Body of pancreas (tissue), 4 donors: ENCODE results near the gene C5AR2. TPM values are rescaled to one million over a fixed set of nuclear protein-coding genes. Genes with fewer than 3 reads are reported as not detected.

Experiments used
- ATAC-seq: fragments of 150-250 bp; one replicate; pipeline ENCODE4 v1.9.1; 2016
- DNase-seq, 4 donors: peaks; one replicate each; pipeline ENCODE4 v3.0.0-alpha.2; 2019
- H3K27ac ChIP-seq, 4 donors: fragments of 200-600 bp; sonication (generic); 1 replicate in 3 of 4; 2 replicates in 1 of 4; pipeline versions ENCODE4 v1.5.1 to v1.6.1; 2016 to 2019; ENCODE audit warnings: mild to moderate bottlenecking in 1 of 4, mixed read lengths in 1 of 4, moderate library complexity in 1 of 4
- H3K27me3 ChIP-seq, 2 donors: fragments of 200-600 bp; sonication (generic); one replicate each; pipeline ENCODE4 v1.6.0; 2016; ENCODE audit warnings: mild to moderate bottlenecking in 1 of 2
- H3K36me3 ChIP-seq, 2 donors: fragments of 200-600 bp; sonication (generic); replicated peaks in 1 of 2; 2 replicates each; pipeline ENCODE4 v1.5.1; 2016; ENCODE audit warnings: low read depth in 2 of 2; ENCODE audit not compliant: insufficient read depth in 1 of 2
- H3K4me1 ChIP-seq: fragments of 200-600 bp; sonication (generic); one replicate; pipeline ENCODE4 v1.6.0; 2016
- H3K4me3 ChIP-seq, 2 donors: fragments of 200-600 bp; sonication (generic); 1 replicate in 1 of 2; 2 replicates in 1 of 2; pipeline ENCODE4 v1.5.1; 2016 to 2019
- H3K9me3 ChIP-seq, 3 donors: fragments of 200-600 bp; sonication (generic); 1 replicate in 2 of 3; 2 replicates in 1 of 3; pipeline ENCODE4 v1.5.1; 2016
- POLR2A ChIP-seq, 3 donors: fragments of 450-650 bp; IDR thresholded peaks; one replicate each; pipeline ENCODE4 v1.6.1; 2016; ENCODE audit warnings: antibody characterized with exemption in 3 of 3, mild to moderate bottlenecking in 2 of 3
- WGBS, 2 donors: methylation state at CpG; one replicate each; pipeline ENCODE4 v1.1.5; 2017; 5-methylcytosine and 5-hydroxymethylcytosine counted together
- intact Hi-C: fragments of 100-400 bp; cut with DNase I; formaldehyde crosslinking; loops from one replicate; pipeline ENCODE4 v1.15.1; 2023
- total RNA-seq, 2 donors: library from RNA; depleted of rRNA; stranded (reverse); fragments of >200 nt; gene quantifications; one replicate each; pipeline ENCODE4 v1.1.0, GENCODE V29; 2016
- TF ChIP-seq, protein P1 (sequence below), 7 experiments: fragments of 450-650 bp in 4 of 7; fragments of 200-600 bp in 3 of 7; sonication (generic) in 3 of 7; IDR thresholded peaks; one replicate each; pipeline ENCODE4 v1.5.1; 2016 to 2019; ENCODE audit warnings: antibody characterized with exemption in 7 of 7

C5AR2 gene
- total RNA-seq, 2 donors from 2014 or later = 0.52 TPM; not detected in 1

- no peaks in the 10 kb centered on the region for H3K27me3 ChIP-seq
- intact Hi-C loops = no loop called here
- H3K9me3 ChIP-seq = no peaks in the 10 kb centered on the region
- TF ChIP-seq, protein P1, sequence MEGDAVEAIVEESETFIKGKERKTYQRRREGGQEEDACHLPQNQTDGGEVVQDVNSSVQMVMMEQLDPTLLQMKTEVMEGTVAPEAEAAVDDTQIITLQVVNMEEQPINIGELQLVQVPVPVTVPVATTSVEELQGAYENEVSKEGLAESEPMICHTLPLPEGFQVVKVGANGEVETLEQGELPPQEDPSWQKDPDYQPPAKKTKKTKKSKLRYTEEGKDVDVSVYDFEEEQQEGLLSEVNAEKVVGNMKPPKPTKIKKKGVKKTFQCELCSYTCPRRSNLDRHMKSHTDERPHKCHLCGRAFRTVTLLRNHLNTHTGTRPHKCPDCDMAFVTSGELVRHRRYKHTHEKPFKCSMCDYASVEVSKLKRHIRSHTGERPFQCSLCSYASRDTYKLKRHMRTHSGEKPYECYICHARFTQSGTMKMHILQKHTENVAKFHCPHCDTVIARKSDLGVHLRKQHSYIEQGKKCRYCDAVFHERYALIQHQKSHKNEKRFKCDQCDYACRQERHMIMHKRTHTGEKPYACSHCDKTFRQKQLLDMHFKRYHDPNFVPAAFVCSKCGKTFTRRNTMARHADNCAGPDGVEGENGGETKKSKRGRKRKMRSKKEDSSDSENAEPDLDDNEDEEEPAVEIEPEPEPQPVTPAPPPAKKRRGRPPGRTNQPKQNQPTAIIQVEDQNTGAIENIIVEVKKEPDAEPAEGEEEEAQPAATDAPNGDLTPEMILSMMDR (IDR thresholded peaks at IDR 0.05) = no peak
- no peak for TF ChIP-seq POLR2A (IDR thresholded peaks at IDR 0.05)
- peak overlapping the region in 1 of 4 donors; percentile 57 for H3K27ac ChIP-seq
- ATAC-seq (no peak), DNase-seq (no peak)
- no peaks in the 10 kb centered on the region for H3K4me1 ChIP-seq
- 85% methylated on average over 10 of the region's 10 CpGs for WGBS, 2 donors
- H3K4me3 ChIP-seq = no peak overlapping the region
- H3K36me3 ChIP-seq = no peaks in the 10 kb centered on the region
These were observed 18.1 kb upstream of the C5AR2 start for GRCh38 chr19:47313754-47314295.

DNA sequence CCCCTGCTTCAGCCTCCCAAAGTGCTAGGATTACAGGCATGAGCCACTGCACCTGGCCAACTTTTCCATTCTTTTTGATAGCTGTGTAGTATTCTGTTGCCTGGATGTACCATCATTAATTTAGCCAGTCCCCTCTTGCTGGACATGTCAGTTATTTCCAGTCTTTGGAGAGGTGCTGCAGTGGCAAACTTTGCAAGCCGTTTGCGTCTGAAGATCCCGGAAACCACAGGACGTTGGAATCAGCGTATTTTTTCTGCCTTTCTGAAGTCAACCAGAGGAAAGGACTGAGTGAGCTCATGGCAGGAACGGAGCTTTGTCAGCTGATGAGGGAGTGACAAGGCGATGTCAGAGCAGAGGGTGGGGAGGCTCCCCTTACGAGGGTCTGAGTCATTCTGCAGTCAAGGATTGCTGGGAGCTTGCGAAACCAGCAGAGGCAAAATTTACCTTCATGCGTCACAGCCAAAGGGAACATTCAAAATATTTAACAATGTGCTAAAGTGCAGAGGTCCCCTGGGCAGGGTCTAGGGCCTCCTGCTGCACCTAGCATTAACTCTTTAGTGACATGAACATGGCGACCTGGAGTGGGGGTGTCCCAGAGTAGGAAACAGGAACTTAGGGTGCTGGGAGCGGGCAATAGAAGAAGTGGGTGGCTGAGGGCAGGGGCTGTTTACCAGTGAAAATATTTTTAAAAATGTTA is 16.7 kb upstream of the C5AR2 start:
- 41 to 46% methylated on average over 12 of the region's 12 CpGs for WGBS, 2 donors
- intact Hi-C loops = no loop called here

GRCh38 chr19:47316513-47316912 is 15.5 kb upstream of the C5AR2 start:
- ATAC-seq = no peak
- H3K9me3 ChIP-seq = no peaks in the 10 kb centered on the region
- no peaks in the 10 kb centered on the region for H3K4me1 ChIP-seq
- H3K36me3 ChIP-seq = no peaks in the 10 kb centered on the region
- no peaks in the 10 kb centered on the region for H3K27me3 ChIP-seq
- 78 to 79% methylated on average over 4 of the region's 4 CpGs for WGBS, 2 donors
- DNase-seq = no peak
- no peak overlapping the region for H3K4me3 ChIP-seq
- intact Hi-C loops = no loop called here
- H3K27ac ChIP-seq = no peak overlapping the region
- no peak for TF ChIP-seq POLR2A (IDR thresholded peaks at IDR 0.05)
- TF ChIP-seq, protein P1 (IDR thresholded peaks at IDR 0.05) = no peak

More for the DNA sequence above, 16.7 kb upstream of the C5AR2 start:
- Histone ChIP-seq H3K27ac (peak overlapping the region in 1 of 4 donors; percentile 71), H3K36me3 (no peaks in the 10 kb centered on the region), H3K4me3 (no peak overlapping the region), H3K9me3 (no peaks in the 10 kb centered on the region), H3K27me3 (no peaks in the 10 kb centered on the region), H3K4me1 (no peaks in the 10 kb centered on the region)
- ATAC-seq = peak; percentile 42
- peak in 3 of 4 donors; percentile 14 to 84 (median 44) for DNase-seq
- no peak for TF ChIP-seq POLR2A (IDR thresholded peaks at IDR 0.05)
- TF ChIP-seq, protein P1 (IDR thresholded peaks at IDR 0.05) = no peak

DNA sequence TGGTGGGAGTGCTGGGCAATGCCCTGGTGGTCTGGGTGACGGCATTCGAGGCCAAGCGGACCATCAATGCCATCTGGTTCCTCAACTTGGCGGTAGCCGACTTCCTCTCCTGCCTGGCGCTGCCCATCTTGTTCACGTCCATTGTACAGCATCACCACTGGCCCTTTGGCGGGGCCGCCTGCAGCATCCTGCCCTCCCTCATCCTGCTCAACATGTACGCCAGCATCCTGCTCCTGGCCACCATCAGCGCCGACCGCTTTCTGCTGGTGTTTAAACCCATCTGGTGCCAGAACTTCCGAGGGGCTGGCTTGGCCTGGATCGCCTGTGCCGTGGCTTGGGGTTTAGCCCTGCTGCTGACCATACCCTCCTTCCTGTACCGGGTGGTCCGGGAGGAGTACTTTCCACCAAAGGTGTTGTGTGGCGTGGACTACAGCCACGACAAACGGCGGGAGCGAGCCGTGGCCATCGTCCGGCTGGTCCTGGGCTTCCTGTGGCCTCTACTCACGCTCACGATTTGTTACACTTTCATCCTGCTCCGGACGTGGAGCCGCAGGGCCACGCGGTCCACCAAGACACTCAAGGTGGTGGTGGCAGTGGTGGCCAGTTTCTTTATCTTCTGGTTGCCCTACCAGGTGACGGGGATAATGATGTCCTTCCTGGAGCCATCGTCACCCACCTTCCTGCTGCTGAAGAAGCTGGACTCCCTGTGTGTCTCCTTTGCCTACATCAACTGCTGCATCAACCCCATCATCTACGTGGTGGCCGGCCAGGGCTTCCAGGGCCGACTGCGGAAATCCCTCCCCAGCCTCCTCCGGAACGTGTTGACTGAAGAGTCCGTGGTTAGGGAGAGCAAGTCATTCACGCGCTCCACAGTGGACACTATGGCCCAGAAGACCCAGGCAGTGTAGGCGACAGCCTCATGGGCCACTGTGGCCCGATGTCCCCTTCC is 11.8 kb upstream of the C5AR2 start:
- DNase-seq (no peak), ATAC-seq (no peak)
- 84 to 89% methylated on average over 38 to 44 of the region's 46 CpGs for WGBS, 2 donors
- intact Hi-C loops = no loop called here
- Histone ChIP-seq H3K4me1 (no peaks in the 10 kb centered on the region), H3K9me3 (no peaks in the 10 kb centered on the region), H3K27ac (no peak overlapping the region), H3K36me3 (no peaks in the 10 kb centered on the region), H3K4me3 (no peak overlapping the region), H3K27me3 (no peaks in the 10 kb centered on the region)
- no peak for TF ChIP-seq POLR2A (IDR thresholded peaks at IDR 0.05)
- TF ChIP-seq, protein P1 (IDR thresholded peaks at IDR 0.05) = no peak
